Activated naive CD4-positive, alpha-beta T cell treated with anti-CD3 and anti-CD28 coated beads, Interleukin-2, amount 10 ng/mL, durations not matched to agents 7 days and 5 days (primary cell): Measurements from ENCODE around the gene TTYH2.

Experiments used
- CTCF ChIA-PET: fragments of 350-600 bp; sonication (Branson Sonifier 250); formaldehyde crosslinking; loops from one replicate; lab custom pipeline; 2021; ENCODE audit warnings: antibody characterized with exemption; lab: Charles Lee
- DNase-seq: peaks from one replicate; pipeline ENCODE4 v3.0.0-alpha.2; 2020
- H3K27ac Mint-ChIP-seq: one replicate; pipeline ENCODE4 v1.8.0; 2021; ENCODE audit warnings: mild to moderate bottlenecking, moderate library complexity, mixed read lengths
- H3K27me3 Mint-ChIP-seq: one replicate; pipeline ENCODE4 v1.8.0; 2021; ENCODE audit warnings: mild to moderate bottlenecking, mixed read lengths
- H3K36me3 Mint-ChIP-seq: one replicate; pipeline ENCODE4 v1.8.0; 2021; ENCODE audit warnings: mixed read lengths
- H3K4me1 Mint-ChIP-seq: one replicate; pipeline ENCODE4 v1.8.0; 2021; ENCODE audit warnings: mixed read lengths
- H3K4me3 Mint-ChIP-seq: one replicate; pipeline ENCODE4 v1.8.0; 2021; ENCODE audit warnings: mild to moderate bottlenecking, moderate library complexity, mixed read lengths
- H3K9me3 Mint-ChIP-seq: one replicate; pipeline ENCODE4 v1.8.0; 2021; ENCODE audit warnings: mixed read lengths

The TTYH2 gene

DNA sequence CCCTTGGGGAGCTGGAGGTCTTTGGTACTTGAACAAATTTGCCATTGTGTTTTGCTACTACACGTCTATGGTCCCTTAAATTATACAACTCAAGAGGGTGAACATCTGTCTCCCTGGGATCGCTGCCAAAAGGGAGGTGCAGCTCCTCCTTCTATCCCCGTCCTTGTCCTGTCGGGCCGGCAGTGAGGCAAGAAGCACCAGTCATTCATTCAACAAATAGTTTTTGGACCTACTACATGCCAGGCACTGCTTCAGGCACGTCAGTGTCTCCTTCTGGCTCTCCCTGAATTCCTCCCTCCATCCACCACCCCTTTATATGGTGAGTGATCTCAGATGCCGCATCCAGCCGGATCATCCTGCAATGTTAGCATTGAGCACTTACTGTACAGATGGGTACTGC is 12.1 kb upstream of the TTYH2 start:
- Mint-ChIP-seq H3K4me1 (peaks cover 35% of the 10 kb centered on the region), H3K27me3 (peaks cover 72% of the 10 kb centered on the region), H3K4me3 (no peak overlapping the region), H3K9me3 (no peaks in the 10 kb centered on the region), H3K36me3 (peaks cover 18% of the 10 kb centered on the region), H3K27ac (no peak overlapping the region)
- CTCF ChIA-PET = interaction anchor here (1.5 to 3.5 kb wide), 3 partner anchors 10 to 111 kb away, joined by 4 to 28 read pairs (median 13); no protein-coding TSS in a partner anchor
- no peak for DNase-seq

DNA sequence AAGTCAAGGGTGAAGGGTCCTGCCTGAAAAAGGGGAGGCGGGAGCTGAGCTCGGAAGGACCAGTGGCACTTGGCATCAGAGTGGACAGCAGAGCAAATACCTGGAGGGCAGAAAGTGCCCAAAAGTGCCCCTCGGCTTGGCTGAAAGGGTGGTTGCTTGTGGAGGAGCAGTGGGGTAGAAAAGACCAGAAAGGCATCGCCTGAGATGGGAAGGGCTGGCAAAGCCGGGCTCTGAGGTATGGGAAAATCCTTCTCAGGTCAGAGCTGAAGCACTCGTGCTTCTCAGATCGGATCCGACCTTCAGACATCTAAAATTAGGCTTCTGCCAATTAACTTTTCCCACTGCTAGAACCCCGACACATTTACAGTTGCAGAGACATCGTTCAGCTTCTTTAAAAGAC is 11.4 kb upstream of the TTYH2 start:
- no peak overlapping the region for H3K4me3 Mint-ChIP-seq
- no peak overlapping the region for H3K27ac Mint-ChIP-seq
- peaks cover 39% of the 10 kb centered on the region for H3K4me1 Mint-ChIP-seq
- DNase-seq = no peak
- CTCF ChIA-PET = interaction anchor here (1.5 kb wide), 1 partner anchor 11 kb away, joined by 4 read pairs; no protein-coding TSS in a partner anchor
- H3K9me3 Mint-ChIP-seq = no peaks in the 10 kb centered on the region
- H3K36me3 Mint-ChIP-seq = peaks cover 22% of the 10 kb centered on the region
- H3K27me3 Mint-ChIP-seq = peaks cover 65% of the 10 kb centered on the region

DNA sequence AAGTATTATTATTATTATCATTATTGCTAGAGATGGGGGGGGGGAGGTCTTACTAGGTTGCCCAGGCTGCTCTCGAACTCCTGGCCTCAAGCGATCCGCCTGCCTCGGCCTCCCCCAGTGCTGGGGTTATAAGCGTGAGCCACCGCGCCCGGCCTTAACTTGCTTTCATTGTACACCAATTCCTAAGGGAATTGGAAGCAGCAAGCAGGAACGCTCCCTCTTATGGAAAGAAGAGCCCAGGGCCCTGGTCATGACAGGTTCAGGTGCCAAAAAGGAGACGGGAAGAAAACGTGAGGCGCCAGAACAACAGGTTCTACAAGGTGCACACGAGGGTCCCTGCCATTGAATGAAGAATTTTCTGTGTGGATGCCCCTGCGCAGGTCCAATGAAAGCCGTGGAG is 10.4 kb upstream of the TTYH2 start:
- H3K36me3 Mint-ChIP-seq = peaks cover 29% of the 10 kb centered on the region
- no peak overlapping the region for H3K27ac Mint-ChIP-seq
- no peak for DNase-seq
- CTCF ChIA-PET = interaction anchor here (0.6 to 1.5 kb wide), 6 partner anchors 12 to 313 kb away, joined by 3 to 4 read pairs (median 3); no protein-coding TSS in a partner anchor
- H3K4me3 Mint-ChIP-seq = peak overlapping the region; percentile 90
- peaks cover 57% of the 10 kb centered on the region for H3K27me3 Mint-ChIP-seq
- H3K4me1 Mint-ChIP-seq = peaks cover 45% of the 10 kb centered on the region
- no peaks in the 10 kb centered on the region for H3K9me3 Mint-ChIP-seq

DNA sequence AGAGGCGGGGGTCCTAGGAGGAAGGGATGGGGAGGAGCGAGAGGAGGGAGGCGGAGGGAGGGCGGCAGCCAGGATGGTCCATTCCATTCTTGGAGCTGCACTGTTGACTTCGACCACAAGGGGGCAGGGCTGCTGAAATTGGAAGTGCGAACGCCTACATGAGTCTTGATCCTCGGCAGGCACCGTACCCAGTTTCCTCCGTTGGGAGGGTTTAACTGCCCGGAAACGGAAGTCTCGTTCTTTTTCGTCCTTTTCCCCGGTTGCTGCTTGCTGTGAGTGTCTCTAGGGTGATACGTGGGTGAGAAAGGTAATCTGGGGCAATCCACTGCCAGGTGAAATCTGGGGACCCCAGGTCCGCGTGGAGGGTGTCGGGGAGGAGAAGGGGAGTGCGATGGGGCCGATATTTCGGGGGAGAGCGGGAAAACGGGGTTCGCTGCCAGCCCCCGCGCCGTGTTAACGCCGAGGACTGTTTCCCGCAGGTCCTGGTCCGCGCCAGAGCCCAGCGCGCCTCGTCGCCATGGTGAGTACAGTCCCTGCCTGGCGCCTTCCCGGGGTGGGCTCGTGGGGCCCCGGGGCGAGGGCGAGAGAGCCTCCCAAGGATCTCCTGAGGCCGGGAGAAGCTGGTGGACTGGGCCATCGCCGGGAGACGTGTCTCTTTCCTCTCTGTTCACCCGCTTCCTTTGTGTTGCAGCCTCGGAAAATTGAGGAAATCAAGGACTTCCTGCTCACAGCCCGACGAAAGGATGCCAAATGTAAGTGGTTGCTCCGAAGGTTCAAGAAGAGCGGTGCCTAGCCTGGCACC is 9.7 kb upstream of the TTYH2 start, which contains the start of gene RPL38:
RPL38 (plus strand) TSS at position 240 of the 802 bp plus-strand sequence; CDS start at position 518, 278 bp downstream.
- H3K27ac Mint-ChIP-seq = peak within 1 kb of the TSS; percentile 86
- H3K36me3 Mint-ChIP-seq = peaks cover 33% of the 10 kb centered on the region
- CTCF ChIA-PET = interaction anchor here (0.6 to 1.0 kb wide), 4 partner anchors 79 to 132 kb away, joined by 3 read pairs; no protein-coding TSS in a partner anchor
- H3K9me3 Mint-ChIP-seq = no peaks in the 10 kb centered on the region
- DNase-seq = peak; percentile 97
- peak within 1 kb of the TSS; percentile 90 for H3K4me3 Mint-ChIP-seq
- peaks cover 50% of the 10 kb centered on the region for H3K27me3 Mint-ChIP-seq
- peaks cover 49% of the 10 kb centered on the region for H3K4me1 Mint-ChIP-seq

DNA sequence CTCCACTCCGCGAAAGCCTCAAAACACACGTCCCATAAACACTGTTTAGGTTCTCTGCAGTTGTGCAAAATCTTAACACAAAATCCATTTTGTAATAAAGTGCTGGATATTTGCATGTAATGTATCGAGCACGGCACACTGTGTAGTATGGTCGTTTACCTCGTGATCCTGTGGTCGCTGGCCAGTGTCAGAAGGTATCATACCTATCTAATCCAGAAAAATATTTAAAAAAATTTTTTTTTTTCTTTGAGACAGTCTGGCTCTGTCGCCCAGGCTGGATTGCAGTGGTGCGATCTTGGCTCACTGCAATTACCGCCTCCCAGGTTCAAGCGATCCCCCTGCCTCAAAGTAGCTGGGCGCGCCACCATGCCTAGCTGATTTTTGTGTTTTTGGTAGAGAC is 8.9 kb upstream of the TTYH2 start:
- Mint-ChIP-seq H3K4me3 (peak overlapping the region; percentile 90), H3K9me3 (no peaks in the 10 kb centered on the region), H3K27ac (peak overlapping the region; percentile 86), H3K4me1 (peaks cover 51% of the 10 kb centered on the region), H3K36me3 (peaks cover 40% of the 10 kb centered on the region), H3K27me3 (peaks cover 42% of the 10 kb centered on the region)
- CTCF ChIA-PET = interaction anchor here (1.0 to 1.9 kb wide), 2 partner anchors 9 to 92 kb away, joined by 4 to 7 read pairs; partner anchors contain the start of gene TTYH2
- no peak for DNase-seq

DNA sequence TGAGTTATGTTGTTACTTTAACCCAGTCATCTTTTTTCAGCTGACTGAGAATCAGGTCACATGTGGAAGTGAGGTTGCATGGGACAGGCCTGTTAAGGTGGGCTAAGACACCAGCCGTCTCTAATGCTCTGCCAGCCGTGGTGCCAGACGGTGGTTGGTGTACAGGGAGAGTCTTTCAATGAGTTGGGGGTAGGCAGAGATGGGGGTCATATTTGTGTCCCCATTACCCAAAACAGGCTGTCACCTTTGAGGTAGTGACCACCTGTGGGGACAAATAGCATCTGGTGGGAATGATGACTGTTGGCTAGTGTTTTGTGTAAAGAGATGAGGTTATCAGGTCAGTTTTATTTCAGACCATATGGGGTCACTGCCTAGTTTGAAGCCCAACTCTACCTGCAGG is 8.1 kb upstream of the TTYH2 start:
- H3K27ac Mint-ChIP-seq = no peak overlapping the region
- no peak for DNase-seq
- H3K4me3 Mint-ChIP-seq = peak overlapping the region; percentile 90
- H3K27me3 Mint-ChIP-seq = peaks cover 34% of the 10 kb centered on the region
- no peaks in the 10 kb centered on the region for H3K9me3 Mint-ChIP-seq
- CTCF ChIA-PET = interaction anchor here (1.0 to 1.9 kb wide), 3 partner anchors 8 to 776 kb away, joined by 3 to 7 read pairs (median 4); partner anchors contain the start of gene TTYH2
- H3K36me3 Mint-ChIP-seq = peaks cover 47% of the 10 kb centered on the region
- H3K4me1 Mint-ChIP-seq = peaks cover 55% of the 10 kb centered on the region

DNA sequence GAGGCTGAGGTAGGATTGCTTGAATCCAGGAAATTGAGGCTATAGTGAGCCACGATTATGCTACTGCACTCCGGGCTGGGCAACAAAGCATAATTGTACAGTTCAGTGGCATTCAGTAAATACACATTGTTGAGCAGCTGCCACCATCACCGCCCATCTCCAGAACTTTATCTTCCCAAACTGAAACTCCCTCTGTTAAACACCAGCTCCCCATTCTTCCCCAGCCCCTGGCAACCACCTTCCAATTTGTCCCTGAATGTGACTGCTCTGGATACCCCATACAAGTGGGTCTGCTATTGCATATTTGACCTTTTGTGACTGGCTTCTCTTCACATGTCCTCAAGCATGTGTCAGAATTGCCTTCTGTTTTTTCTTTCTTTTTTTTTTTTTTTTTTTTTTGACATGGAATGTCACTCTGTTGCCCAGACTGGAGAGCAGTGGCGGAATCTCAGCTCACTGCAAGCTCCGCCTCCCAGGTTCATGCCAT is 7.0 kb upstream of the TTYH2 start:
- Mint-ChIP-seq H3K9me3 (no peaks in the 10 kb centered on the region), H3K27me3 (peaks cover 23% of the 10 kb centered on the region), H3K27ac (no peak overlapping the region), H3K4me3 (peak overlapping the region; percentile 45), H3K36me3 (peaks cover 51% of the 10 kb centered on the region), H3K4me1 (peaks cover 64% of the 10 kb centered on the region)
- CTCF ChIA-PET = interaction anchor here (1.1 to 1.9 kb wide), 2 partner anchors 90 to 92 kb away, joined by 3 to 7 read pairs; no protein-coding TSS in a partner anchor
- DNase-seq = no peak

DNA sequence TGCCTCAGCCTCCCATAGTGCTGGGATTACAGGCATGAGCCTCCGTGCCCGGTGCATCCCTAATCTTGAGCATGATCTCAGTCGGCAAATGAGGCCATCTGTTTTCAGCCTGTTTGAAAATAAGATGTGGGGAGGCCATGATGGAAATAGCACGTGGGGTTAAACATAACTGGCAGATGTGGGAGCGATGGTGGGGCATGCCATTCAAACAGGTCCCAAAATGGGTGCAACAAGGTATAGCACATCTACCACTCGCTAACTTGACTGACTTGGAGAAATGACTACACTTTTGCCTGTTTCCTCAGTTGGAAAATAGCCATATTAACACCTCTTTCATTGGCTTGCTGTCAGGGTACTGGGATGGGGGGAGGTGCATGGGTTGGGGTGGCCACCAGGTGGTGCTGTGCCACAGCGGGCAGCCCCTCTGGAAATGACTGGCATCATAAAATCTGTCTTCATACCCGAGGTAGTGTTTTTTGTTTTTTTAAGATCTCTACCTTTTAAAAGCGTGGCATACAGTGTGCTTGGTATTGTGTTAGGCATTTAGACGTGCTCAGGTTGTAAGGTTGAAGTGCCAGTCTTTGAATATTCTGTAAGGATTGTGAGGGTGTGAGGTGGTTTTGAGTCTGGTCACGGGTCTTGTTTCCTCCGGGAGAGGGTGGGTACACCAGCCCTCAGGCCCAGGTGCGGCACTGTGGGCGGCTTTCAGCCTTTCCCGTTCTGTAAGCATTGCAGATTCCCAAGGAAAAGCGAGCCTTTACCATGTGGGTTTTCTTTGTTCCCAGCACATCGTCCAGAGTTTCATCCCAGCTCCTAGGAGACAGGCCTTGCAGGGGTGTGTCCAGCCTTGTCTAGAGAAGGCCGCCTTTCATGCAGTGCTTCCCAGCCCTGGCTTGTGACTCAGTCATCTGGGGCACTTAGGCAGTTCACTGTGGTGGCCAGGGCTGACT is 2.9 kb upstream of the TTYH2 start:
- CTCF ChIA-PET = interaction anchor here (0.7 to 1.5 kb wide), 5 partner anchors 11 to 151 kb away, joined by 3 to 11 read pairs (median 3); partner anchors contain the start of gene BTBD17
- H3K4me1 Mint-ChIP-seq = peaks cover 79% of the 10 kb centered on the region
- H3K4me3 Mint-ChIP-seq = peak overlapping the region; percentile 69
- H3K9me3 Mint-ChIP-seq = no peaks in the 10 kb centered on the region
- peak overlapping the region; percentile 83 for H3K27ac Mint-ChIP-seq
- H3K36me3 Mint-ChIP-seq = peaks cover 47% of the 10 kb centered on the region
- peak; percentile 87 for DNase-seq
- peaks cover 24% of the 10 kb centered on the region for H3K27me3 Mint-ChIP-seq

DNA sequence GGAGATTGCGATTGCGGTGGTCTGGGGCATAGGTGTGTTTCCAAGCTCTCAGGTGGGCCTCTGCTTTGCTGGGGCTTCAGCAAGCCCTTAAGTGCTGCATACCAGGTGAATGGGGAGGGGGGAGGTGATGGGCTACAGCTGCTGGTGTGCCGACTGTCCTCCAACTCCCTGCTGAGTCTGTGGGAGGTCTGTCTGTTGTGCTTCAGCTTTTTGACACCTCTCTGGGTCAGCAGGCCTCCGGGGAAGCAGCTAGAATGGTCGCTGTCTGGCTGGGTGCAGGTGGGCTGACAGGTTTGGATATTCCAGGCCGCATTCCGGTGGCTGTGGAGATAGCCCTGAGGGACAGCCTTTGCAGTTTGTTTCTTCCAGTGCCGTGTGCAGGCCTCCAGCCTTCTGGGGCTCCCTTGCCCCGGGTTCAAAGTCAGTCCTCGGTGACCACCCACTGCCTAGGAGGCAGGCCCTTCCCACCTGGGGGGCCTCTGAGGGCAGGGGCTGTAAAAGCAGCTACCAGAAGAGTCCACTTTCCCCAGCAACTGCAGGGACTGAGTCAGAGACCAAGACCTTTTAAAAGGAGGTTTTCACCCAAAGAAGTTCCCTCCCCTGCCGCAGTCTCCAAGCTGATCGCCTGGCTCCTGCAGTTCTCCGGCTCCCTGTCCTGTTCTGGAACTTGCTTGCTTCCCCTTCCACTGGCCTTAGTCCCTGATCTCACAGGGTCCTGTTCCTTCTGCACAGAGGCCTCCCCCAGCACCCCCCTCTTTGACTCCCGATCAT is 2.0 kb upstream of the TTYH2 start:
- Mint-ChIP-seq H3K36me3 (peaks cover 45% of the 10 kb centered on the region), H3K4me1 (peaks cover 80% of the 10 kb centered on the region), H3K27ac (peak overlapping the region; percentile 65), H3K27me3 (peaks cover 32% of the 10 kb centered on the region), H3K9me3 (no peaks in the 10 kb centered on the region), H3K4me3 (peak overlapping the region; percentile 82)
- CTCF ChIA-PET = interaction anchor here (0.7 to 1.5 kb wide), 6 partner anchors 12 to 150 kb away, joined by 3 to 11 read pairs (median 3); partner anchors contain the start of gene BTBD17
- DNase-seq = no peak

DNA sequence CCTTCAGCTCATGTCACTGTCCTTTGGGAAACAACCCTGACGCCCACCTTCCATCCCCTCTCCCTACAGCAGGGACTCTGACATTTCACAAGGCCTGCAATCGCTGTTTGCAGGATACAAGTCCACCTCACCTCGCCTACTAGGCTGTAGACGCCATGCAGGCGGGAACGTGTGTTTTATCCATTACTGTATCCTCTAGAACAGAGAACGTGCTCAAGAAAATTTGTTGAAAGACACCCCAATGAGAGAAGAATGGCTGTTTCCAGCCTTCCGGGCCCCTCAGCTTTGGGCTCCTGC is 1.5 kb upstream of the TTYH2 start:
- Mint-ChIP-seq H3K4me1 (peaks cover 82% of the 10 kb centered on the region), H3K27ac (peak overlapping the region; percentile 65), H3K36me3 (peaks cover 45% of the 10 kb centered on the region), H3K4me3 (peak overlapping the region; percentile 82), H3K9me3 (no peaks in the 10 kb centered on the region), H3K27me3 (peaks cover 36% of the 10 kb centered on the region)
- CTCF ChIA-PET = interaction anchor here (1.0 to 1.5 kb wide), 3 partner anchors 12 to 86 kb away, joined by 3 to 11 read pairs (median 5); no protein-coding TSS in a partner anchor
- DNase-seq = no peak

DNA sequence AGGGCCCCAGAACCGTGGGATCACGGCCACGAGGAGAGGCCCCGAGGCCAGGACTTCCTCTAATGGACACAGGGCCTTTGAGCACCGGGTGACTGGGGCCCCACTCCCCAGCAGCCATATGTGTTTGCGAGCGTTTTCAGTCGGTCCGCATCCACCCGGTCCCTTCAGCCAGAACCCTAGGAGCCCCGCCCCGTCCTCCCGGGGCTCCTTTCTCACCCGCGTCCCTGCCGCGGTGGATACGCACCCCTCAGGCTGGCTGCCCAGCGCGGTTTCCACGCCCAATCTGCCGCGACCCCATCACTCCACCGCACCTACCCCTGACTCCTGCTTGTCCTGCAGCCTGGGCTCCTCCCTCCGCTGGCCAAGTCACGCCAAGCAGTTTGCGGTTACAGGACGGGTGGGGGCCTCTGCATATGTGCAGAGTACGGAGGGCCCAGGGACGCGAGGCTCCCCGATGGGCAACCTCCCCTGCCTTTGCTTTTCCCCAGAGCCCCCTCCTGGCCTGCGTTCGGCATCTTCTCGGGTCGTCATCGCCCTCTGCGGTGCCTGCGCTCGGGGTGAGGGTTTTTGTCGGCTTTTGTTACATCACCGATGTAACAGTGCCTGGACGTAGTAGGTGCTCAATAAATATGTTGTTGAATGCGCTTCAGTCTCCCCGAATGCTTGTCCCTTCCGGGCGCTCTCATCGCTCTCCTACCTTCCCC is 1.0 kb upstream of the TTYH2 start:
- Mint-ChIP-seq H3K36me3 (peaks cover 43% of the 10 kb centered on the region), H3K4me1 (peaks cover 83% of the 10 kb centered on the region), H3K27ac (peak overlapping the region; percentile 87), H3K27me3 (peaks cover 38% of the 10 kb centered on the region), H3K9me3 (no peaks in the 10 kb centered on the region), H3K4me3 (peak overlapping the region; percentile 82)
- DNase-seq = peak; percentile 43
- CTCF ChIA-PET = interaction anchor here (0.7 to 1.5 kb wide), 8 partner anchors 13 to 149 kb away, joined by 3 to 16 read pairs (median 4); partner anchors contain the start of gene BTBD17

DNA sequence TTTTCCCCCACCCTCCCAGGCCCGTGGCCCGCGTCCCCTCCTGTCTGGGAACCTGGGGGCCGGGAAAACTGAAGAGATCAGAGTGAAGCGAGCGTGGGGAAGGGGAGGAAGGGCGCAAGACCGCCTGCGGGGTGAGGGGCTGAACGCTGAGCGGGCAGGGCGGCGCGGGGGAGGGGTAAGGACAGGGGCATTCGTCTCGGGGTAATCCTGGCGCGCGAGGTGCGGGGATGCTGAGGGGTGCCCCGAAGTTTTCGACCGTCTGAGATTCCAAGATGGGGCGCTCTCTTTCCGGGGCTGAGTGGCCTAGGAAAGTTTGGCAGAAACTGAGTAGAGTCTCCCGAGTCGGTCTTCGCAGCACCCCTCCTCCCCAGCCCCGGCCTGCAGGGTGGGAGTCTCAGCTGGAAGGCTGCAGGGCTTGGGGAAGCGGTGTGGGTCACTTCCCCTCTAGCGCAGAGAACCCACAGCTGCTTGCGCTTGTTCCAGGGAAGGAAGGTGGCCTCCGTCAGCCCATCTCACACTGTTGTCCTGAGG is 555 bp downstream of the TTYH2 start:
- Mint-ChIP-seq H3K36me3 (peaks cover 34% of the 10 kb centered on the region), H3K4me3 (peak overlapping the region; percentile 82), H3K4me1 (peaks cover 72% of the 10 kb centered on the region), H3K27ac (no peak overlapping the region), H3K9me3 (no peaks in the 10 kb centered on the region), H3K27me3 (peaks cover 38% of the 10 kb centered on the region)
- CTCF ChIA-PET = interaction anchor here (0.7 to 1.3 kb wide), 2 partner anchors 9 to 147 kb away, joined by 4 to 5 read pairs; partner anchors contain the start of gene BTBD17
- DNase-seq = peak; percentile 51
